ENCODE results near the gene RASSF9.

Gene RASSF9

DNA sequence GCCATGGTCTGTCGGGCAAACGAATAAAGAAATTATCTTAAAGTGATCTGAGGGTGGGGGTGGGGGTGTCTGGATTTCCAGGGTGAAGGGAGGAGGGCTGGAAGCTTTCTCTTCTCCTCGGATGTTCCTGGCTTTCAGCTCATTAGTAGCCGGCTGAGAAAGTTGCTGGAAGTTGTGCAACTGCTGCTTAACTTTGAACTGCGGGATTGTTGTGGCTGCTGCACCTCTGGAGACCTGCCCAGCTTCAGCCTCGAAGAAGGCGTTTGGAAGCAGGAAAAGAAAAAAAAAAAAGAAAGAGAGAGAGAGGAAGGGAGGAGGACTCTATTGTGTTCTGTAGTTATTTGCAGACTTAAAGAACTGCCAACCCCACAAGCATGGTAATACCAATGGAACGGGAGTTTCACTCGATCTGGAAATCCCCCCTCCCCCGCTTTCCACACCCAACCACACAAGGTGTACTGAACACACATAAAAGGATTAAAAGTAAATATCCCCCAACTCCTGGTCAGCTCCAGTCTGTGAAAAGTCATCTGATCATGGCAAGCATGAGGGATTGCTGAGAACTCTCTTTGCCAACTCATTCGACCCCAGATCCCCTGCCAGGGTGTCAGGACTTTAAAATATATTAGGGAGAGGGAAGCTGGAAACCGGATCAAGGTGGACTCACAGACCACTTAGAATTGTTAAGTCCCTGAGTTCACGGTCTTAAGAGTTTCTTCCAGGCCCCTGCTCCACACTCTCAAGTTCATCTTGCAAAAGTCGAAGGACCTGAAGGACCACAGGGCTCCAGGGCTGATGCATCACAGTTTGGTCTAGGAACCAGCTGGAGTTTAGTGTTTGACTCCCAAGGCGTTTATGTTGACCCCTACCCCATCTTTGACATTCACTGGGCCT, at the start of gene RASSF9:
Gene RASSF9 (minus strand): TSS at position 213 of the 894 bp plus-strand sequence. CDS start 208 bp downstream, at position 5.
- DNase-seq (ENCODE audit: insufficient read length, low spot score) (no peak), FAIRE-seq (no peak)
- no peak for TF ChIP-seq POLR2A (IDR thresholded peaks at IDR 0.05; ENCODE audit: low read depth, low read length)

DNA sequence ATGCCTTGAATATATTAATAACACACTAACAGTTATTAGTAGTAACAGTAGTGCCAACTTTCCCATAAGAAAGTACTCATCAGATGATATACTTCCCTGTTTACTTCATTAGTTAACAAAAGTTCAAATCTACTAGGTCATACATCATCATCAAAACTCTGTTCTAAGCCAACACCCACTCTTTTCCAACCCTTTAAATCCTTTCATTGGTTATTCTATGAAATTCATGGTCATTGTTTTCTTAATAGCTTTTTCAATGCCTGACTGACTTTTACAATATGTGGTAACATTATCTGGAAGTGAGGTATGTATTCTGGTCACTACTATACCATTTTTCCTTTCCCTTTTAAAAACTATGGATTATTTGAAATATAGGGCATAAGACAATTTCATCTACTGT, 47.6 kb upstream of the RASSF9 start:
- DNase-seq (ENCODE audit: insufficient read length, low spot score): no peak
- no peak for FAIRE-seq
- no peak for TF ChIP-seq POLR2A (IDR thresholded peaks at IDR 0.05; ENCODE audit: low read depth, low read length)

DNA sequence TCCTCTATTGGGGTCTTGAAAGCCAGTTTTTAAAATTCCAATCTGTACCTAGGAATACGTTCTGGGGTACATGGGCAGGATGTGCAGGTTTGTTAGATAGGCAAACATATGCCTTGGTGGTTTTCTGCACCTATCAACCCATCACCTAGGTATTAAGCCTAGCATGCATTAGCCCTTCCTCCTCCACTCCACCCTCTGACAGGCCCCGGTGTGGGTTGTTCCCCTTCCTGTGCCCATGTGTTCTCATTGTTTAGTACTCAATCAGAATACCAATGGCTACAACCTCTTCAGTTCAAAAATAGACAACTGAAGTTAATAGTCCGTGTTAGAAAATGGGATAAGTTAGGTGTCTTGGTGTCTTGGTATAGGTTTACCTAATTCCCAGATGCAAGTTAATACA, 41.2 kb upstream of the RASSF9 start:
- TF ChIP-seq POLR2A (IDR thresholded peaks at IDR 0.05; ENCODE audit: low read depth, low read length): no peak
- DNase-seq (ENCODE audit: insufficient read length, low spot score): no peak
- no peak for FAIRE-seq

DNA sequence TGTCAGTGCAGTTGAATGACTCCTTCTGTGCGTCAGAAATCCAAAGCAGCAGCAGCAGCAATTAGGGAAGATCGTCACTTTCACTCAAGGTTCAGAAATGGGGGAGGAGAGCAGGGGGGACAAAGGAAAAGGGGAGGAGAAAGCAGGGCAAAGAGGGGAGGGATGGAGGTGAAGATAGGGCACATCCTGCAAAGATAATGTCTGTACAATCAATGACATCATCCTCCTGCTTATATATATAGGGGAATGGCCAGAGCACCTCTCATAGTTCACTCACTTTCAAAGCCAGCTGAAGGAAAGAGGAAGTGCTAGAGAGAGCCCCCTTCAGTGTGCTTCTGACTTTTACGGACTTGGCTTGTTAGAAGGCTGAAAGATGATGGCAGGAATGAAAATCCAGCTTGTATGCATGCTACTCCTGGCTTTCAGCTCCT, 37.8 kb upstream of the RASSF9 start, which contains the start of gene NTS:
Gene NTS (plus strand): TSS at position 265 of the 431 bp plus-strand sequence. CDS start 109 bp downstream, at position 374.
- TF ChIP-seq POLR2A (IDR thresholded peaks at IDR 0.05; ENCODE audit: low read depth, low read length): no peak
- no peak for FAIRE-seq
- DNase-seq (ENCODE audit: insufficient read length, low spot score): no peak

DNA sequence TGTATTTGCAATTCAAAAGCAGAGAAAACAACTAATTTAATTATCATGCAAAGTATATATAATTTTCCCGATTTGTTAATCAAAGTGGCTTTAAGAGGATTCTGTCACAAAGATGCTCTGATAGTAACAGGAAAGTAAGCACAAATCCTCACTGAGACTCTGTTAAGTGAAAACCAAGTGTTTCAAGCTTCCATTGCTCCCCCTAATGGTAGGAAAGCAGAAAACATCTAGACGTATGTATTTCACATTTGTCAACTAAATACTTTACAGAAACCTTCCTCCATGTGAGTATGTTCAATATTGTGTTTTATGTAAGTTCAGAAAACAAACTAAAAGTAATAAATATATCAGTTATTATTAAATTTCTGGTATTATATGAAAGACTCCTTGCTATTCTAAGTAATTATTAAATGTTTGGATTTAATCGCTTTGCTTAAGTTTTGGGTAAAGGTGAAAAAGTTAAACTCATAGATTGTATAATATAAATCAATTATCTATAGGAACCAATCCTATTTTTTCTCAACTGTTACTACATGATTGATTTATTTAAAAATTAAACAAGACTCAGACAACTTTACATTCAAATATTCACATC, 36.4 kb upstream of the RASSF9 start:
- TF ChIP-seq POLR2A (IDR thresholded peaks at IDR 0.05; ENCODE audit: low read depth, low read length): no peak
- FAIRE-seq (peak; percentile 80), DNase-seq (ENCODE audit: insufficient read length, low spot score) (no peak)

DNA sequence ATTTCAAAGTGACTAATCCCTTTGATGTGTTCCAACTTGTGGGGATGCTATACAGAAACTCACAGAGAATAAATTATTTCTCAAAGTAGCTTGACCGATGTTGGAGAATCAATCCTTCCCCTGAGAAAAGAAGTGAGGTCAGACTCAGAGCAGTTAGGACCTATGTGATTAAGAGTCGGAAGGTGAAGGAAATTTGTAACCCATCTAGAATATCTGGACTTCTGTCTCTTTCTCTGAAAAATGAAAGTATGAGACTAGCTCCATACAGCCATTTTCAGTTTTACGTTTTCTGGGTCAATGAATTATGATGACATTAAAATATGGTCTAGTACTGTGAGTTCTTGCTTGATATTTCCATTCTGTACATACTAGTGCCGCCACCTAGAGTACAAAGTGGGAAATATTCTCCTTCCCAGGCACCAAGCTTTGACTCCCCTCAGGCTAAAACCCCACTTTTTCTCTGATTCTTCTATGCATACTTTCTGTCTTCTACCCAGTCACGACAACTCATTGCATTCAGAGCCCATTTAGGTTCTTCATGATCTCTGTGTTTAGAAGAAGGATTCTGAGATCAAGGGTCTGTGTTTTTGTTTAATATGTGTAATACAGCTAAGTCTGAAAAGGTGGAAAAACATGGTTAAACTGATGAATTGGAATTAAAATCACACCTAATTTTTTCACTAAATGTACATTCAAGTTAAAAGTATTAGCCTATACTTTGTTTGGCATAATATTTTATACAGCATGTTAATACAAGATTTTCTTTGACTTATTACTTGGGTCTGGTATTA, 31.0 kb upstream of the RASSF9 start:
- FAIRE-seq: peak; percentile 91
- DNase-seq (ENCODE audit: insufficient read length, low spot score): no peak
- TF ChIP-seq POLR2A (IDR thresholded peaks at IDR 0.05; ENCODE audit: low read depth, low read length): no peak

DNA sequence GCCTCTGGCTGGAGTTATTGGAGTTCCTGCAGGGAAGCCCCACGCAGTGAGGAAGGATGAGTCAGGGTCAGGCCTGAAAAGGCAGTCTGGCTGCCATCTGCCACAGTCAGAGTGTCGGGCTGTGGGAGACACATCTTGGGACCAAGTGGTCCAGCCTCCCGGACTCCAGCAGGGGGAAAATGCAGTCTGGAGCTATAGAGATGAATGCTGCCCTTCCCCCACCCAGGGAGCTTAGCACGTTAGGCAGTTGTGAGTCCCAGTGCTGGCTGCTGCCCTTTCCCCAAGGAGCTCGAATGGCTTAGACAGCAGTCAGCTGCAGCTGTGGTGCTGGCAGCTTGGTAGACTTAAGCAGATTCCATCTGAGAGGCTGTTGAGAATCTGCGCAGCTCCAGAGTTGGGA, 29.7 kb upstream of the RASSF9 start:
- FAIRE-seq (peak; percentile 43), DNase-seq (ENCODE audit: insufficient read length, low spot score) (no peak)
- no peak for TF ChIP-seq POLR2A (IDR thresholded peaks at IDR 0.05; ENCODE audit: low read depth, low read length)

DNA sequence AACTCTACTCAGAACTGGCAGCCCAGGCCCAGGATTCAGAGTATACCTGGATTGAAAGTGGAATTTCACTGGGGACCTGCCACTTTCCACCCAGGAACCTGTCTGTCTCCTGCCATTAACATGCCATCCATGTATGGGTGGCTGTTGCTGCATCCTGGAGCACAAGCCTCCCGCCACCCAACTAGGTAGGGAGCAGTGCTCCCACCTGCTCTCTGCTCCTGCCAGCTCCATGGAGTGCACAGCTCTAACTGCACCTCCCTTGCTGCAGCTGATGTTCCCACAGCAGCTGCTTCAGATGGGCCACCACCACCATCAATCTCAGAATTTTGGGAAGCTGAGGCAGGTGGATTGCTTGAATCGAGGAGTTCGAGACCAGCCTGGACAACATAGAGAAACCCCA, 20.8 kb upstream of the RASSF9 start:
- no peak for FAIRE-seq
- no peak for DNase-seq (ENCODE audit: insufficient read length, low spot score)
- TF ChIP-seq POLR2A (IDR thresholded peaks at IDR 0.05; ENCODE audit: low read depth, low read length): no peak

DNA sequence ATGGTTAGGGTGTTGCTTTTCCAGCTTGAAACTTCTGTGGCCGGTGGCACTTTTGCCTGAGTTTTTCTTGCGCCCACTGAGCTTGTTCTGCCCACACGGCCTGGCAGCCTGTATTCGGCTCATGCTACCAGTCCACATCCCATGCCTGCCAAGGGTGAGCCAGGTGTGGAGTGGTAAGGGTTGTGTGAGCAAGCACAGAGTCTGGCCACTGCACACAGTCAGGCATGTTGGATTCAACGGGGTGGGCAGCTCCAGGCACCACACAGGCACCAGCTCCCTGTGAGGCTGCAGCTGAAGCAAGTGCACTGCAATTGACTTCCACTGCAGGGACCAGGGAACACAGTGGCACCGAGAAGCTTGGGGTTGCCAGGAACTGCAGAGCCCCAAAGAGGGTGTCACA, 19.1 kb upstream of the RASSF9 start:
- TF ChIP-seq POLR2A (IDR thresholded peaks at IDR 0.05; ENCODE audit: low read depth, low read length): no peak
- no peak for FAIRE-seq
- no peak for DNase-seq (ENCODE audit: insufficient read length, low spot score)

DNA sequence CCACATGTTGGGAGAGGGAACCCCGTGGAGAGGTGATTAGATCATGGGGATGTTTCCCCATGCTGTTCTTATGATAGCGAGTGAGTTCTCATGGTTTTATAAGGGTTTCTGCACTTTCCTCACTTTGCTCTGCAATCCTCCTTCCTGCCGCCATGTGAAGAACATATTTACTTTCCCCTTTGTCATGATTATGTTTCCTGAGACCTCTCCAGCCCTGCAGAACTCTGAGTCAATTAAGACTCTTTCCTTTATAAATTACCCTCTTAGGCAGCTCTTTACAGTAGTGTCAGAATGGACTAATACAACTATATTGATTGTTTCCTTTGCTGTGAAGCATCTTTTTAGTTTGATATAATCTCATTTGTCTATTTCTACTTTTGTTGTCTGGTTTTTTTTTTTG, 13.1 kb upstream of the RASSF9 start:
- FAIRE-seq: no peak
- TF ChIP-seq POLR2A (IDR thresholded peaks at IDR 0.05; ENCODE audit: low read depth, low read length): no peak
- no peak for DNase-seq (ENCODE audit: insufficient read length, low spot score)

DNA sequence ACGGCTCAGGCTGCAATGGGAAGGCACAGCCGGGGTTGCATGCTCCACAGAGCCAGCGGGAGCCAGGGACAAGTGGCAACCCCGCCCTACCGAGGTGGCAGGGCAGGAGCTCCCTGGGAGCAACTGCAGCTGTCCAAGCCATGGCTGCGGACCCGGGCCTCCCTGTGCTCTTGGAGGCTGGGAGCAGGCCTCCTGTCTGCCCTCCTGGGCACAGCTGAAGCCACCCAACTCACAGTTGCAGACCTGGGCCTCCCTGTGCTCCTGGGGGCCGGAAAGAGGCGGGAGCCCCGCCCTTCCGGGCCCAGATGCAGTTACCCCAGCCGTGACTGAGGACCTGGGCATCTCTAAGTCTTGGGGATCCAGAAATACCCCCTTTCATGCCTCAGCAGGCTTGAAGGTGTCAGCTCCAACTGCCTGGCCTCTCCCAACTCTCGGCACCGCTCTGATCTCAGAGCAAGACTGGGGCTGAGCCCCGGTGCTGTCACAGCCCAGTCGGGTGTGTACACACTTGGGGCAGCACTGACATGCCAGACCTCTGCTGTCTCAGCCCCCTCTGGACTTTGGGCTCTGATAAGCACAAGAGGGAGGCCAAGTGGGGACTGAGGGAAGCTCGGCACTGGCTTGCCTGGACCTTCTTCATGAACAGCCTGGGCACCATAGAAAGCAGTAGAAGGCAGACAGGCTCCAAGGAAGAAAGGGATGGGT, 7.5 kb upstream of the RASSF9 start:
- no peak for TF ChIP-seq POLR2A (IDR thresholded peaks at IDR 0.05; ENCODE audit: low read depth, low read length)
- DNase-seq (ENCODE audit: insufficient read length, low spot score) (no peak), FAIRE-seq (no peak)

DNA sequence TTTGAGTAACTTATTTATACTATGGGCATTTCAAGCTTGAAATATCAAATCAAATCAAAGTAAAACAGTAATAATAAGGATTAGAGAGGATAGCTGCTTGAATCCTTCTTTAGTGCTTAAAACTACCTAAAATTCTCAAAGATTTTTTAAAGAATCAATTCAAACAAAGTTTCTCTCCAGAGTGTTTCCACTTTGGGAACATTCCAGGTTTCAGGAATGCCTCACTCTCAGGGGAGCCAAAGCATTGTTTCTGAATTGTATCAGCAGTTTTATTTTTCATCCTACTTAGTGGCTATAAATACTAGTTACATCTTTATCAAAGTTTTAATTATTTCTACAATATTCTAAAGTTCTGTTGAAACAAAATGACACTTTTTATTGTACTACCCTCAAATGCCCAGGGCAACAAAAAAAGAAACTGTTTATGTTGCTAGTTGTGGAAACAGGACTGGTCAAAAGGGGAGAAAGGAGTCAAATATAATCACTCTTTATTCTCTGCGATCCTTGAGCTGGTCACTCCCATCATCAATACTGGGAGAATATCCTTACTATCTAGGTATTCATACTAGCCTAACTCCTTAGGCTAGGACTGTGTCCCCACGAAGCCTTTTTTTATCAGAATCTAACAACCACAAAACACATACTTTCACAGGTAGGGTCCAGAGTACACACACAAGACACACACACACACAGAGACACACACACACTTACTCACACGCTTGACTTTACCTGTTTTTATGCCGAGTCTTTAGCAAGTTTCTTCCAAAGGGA, 598 bp downstream of the RASSF9 start:
- peak; percentile 70 for FAIRE-seq
- no peak for DNase-seq (ENCODE audit: insufficient read length, low spot score)
- TF ChIP-seq POLR2A (IDR thresholded peaks at IDR 0.05; ENCODE audit: low read depth, low read length): no peak

DNA sequence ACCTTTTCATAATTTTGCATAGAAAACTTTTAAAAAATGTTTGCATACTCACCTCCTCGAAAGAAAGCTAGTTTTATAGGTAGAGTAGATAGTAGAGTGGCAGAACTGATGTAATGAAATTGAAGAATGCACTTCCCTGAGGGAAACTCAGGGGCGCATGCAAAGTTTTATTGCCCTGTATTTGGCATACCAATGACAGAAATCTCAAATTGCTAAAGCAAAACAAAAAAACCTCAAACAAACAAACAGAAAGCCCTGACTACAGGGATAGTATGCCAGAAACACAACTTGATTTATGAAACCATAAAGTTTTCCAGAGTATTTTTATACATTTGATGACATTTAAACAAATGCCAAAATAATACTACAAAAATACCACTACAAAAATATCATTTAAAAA, 1.8 kb downstream of the RASSF9 start:
- DNase-seq (ENCODE audit: insufficient read length, low spot score): no peak
- TF ChIP-seq POLR2A (IDR thresholded peaks at IDR 0.05; ENCODE audit: low read depth, low read length): no peak
- FAIRE-seq: no peak
